Ectodermal cell (in vitro differentiated cells): ENCODE data around the gene ATP1B3.

Experiments
- H3K27ac ChIP-seq: 2 replicates; pipeline ENCODE4 v1.7.0; 2013; ENCODE audit warnings: mild to moderate bottlenecking, low read depth, low read length; ENCODE audit not compliant: insufficient read depth, poor library complexity, severe bottlenecking
- H3K27me3 ChIP-seq: 2 replicates; pipeline ENCODE4 v1.7.0; 2013; ENCODE audit warnings: mild to moderate bottlenecking, low read length; ENCODE audit not compliant: insufficient read depth, control insufficient read depth, poor library complexity, severe bottlenecking
- H3K36me3 ChIP-seq: one replicate; pipeline ENCODE4 v1.7.0; 2013; ENCODE audit warnings: low read length; ENCODE audit not compliant: control insufficient read depth, insufficient read depth
- H3K4me1 ChIP-seq: one replicate; pipeline ENCODE4 v1.7.0; 2013; ENCODE audit warnings: low read length; ENCODE audit not compliant: control insufficient read depth, insufficient read depth
- H3K4me3 ChIP-seq: 2 replicates; pipeline ENCODE4 v1.7.0; 2013; ENCODE audit warnings: low read depth, low read length, control low read depth; ENCODE audit not compliant: insufficient read depth
- H3K9me3 ChIP-seq: 2 replicates; pipeline ENCODE4 v1.7.0; 2013; ENCODE audit warnings: mild to moderate bottlenecking, low read length, moderate library complexity; ENCODE audit not compliant: control insufficient read depth
- WGBS, 2 experiments: methylation state at CpG; one replicate each; pipeline ENCODE4 v1.1.7; 2013; ENCODE audit warnings: missing lambda C conversion rate in 2 of 2; 5-methylcytosine and 5-hydroxymethylcytosine counted together

Gene ATP1B3

GRCh38 chr3:141940194-141940776 is 63.8 kb downstream of the ATP1B3 start:
- no peaks in the 10 kb centered on the region for H3K4me1 ChIP-seq
- no peak overlapping the region for H3K4me3 ChIP-seq
- no peaks in the 10 kb centered on the region for H3K36me3 ChIP-seq
- WGBS, 2 experiments = 86 to 88% methylated on average over 12 of the region's 12 CpGs
- H3K9me3 ChIP-seq = no peaks in the 10 kb centered on the region
- H3K27ac ChIP-seq = peak overlapping the region; percentile 13
- H3K27me3 ChIP-seq = no peaks in the 10 kb centered on the region

GRCh38 chr3:141941093-141941492 is 64.7 kb downstream of the ATP1B3 start:
- no peaks in the 10 kb centered on the region for H3K27me3 ChIP-seq
- H3K36me3 ChIP-seq = no peaks in the 10 kb centered on the region
- 92 to 96% methylated on average over 8 of the region's 8 CpGs for WGBS, 2 experiments
- no peak overlapping the region for H3K4me3 ChIP-seq
- no peak overlapping the region for H3K27ac ChIP-seq
- no peaks in the 10 kb centered on the region for H3K4me1 ChIP-seq
- H3K9me3 ChIP-seq = no peaks in the 10 kb centered on the region

DNA sequence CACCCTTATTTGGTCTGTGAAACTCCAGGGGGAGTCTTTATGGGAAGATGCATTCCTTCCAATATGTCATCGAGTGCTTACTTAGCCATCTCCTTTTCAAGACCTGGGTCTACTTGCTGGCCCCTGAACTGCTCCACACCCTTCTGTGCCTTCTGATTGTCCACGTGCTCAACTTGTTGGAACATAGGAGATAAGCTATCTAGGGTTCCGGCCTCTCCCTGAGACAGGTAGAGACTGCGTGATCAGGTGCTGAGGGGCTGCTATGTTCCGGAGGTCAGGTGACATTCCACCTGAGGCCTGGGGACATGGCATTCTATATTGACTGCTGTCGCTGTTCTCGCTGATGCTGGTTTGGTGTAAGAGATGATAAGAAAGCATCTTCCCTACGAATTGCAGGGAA is 65.6 kb downstream of the ATP1B3 start:
- no peak overlapping the region for H3K27ac ChIP-seq
- no peaks in the 10 kb centered on the region for H3K27me3 ChIP-seq
- no peaks in the 10 kb centered on the region for H3K4me1 ChIP-seq
- H3K36me3 ChIP-seq = no peaks in the 10 kb centered on the region
- 96% methylated on average over 8 of the region's 8 CpGs for WGBS, 2 experiments
- H3K4me3 ChIP-seq = no peak overlapping the region
- no peaks in the 10 kb centered on the region for H3K9me3 ChIP-seq

DNA sequence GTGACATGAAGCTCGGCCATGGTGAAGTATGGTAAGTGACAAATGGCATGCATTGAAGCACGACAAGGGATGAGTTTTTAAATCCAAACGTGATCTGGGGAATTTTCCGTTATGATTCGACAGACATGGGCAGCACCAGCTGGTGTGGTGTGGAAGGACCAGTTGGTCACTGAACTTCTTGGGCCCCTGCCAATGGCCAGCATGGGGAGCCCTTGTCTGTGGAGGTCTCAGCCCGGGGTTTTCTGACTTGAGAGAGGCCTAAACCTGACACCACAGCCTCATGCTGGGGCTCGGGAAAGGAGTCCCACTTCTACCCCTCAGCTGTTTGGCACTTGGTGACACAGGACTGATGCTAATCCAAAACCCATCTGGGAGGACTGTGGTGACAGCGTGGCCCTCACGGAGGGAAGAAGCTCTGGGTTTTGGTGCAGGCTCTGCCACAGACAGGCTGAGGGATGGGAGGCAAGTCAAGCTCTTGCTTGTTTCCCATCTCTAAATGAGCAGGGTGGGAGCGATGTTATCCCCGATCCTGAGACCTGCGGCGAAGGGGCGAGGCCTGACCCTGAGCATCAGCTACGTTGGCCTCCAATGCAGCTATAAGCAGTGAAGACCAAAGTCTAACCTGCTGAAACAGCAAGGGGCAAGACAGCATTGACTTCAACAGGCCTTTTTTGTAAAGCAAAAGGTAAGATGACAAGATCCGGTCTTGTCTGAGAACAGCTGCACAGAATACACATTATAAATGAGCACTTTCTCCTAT is 69.5 kb downstream of the ATP1B3 start:
- no peak overlapping the region for H3K27ac ChIP-seq
- H3K4me3 ChIP-seq = no peak overlapping the region
- no peaks in the 10 kb centered on the region for H3K4me1 ChIP-seq

GRCh38 chr3:141949399-141949798 is 73.0 kb downstream of the ATP1B3 start:
- H3K27me3 ChIP-seq = no peaks in the 10 kb centered on the region
- H3K27ac ChIP-seq = no peak overlapping the region
- H3K9me3 ChIP-seq = no peaks in the 10 kb centered on the region
- H3K36me3 ChIP-seq = peaks cover 20% of the 10 kb centered on the region
- 91 to 95% methylated on average over 10 of the region's 10 CpGs for WGBS, 2 experiments
- no peak overlapping the region for H3K4me3 ChIP-seq
- peaks cover 6% of the 10 kb centered on the region for H3K4me1 ChIP-seq

More for the DNA sequence above, 69.5 kb downstream of the ATP1B3 start:
- WGBS, 2 experiments = 92 to 94% methylated on average over 16 of the region's 16 CpGs
- no peaks in the 10 kb centered on the region for H3K9me3 ChIP-seq
- peaks cover 5% of the 10 kb centered on the region for H3K36me3 ChIP-seq
- H3K27me3 ChIP-seq = no peaks in the 10 kb centered on the region

GRCh38 chr3:141949972-141950371 is 73.5 kb downstream of the ATP1B3 start:
- H3K9me3 ChIP-seq = no peaks in the 10 kb centered on the region
- H3K4me1 ChIP-seq = peaks cover 11% of the 10 kb centered on the region
- no peak overlapping the region for H3K4me3 ChIP-seq
- H3K27me3 ChIP-seq = no peaks in the 10 kb centered on the region
- WGBS, 2 experiments = 95 to 96% methylated on average over 6 of the region's 6 CpGs
- no peak overlapping the region for H3K27ac ChIP-seq
- peaks cover 20% of the 10 kb centered on the region for H3K36me3 ChIP-seq

- no peak overlapping the region for H3K4me3 ChIP-seq
- WGBS, 2 experiments = 93% methylated on average over 4 of the region's 4 CpGs
- H3K9me3 ChIP-seq = no peaks in the 10 kb centered on the region
- H3K4me1 ChIP-seq = peaks cover 17% of the 10 kb centered on the region
- no peaks in the 10 kb centered on the region for H3K27me3 ChIP-seq
- no peak overlapping the region for H3K27ac ChIP-seq
- peaks cover 20% of the 10 kb centered on the region for H3K36me3 ChIP-seq
These were observed 74.4 kb downstream of the ATP1B3 start for GRCh38 chr3:141950572-141951493.

- H3K4me3 ChIP-seq = no peak overlapping the region
- H3K36me3 ChIP-seq = peaks cover 30% of the 10 kb centered on the region
- WGBS, 2 experiments = 92 to 96% methylated on average over 2 of the region's 2 CpGs
- H3K4me1 ChIP-seq = peaks cover 17% of the 10 kb centered on the region
- H3K27ac ChIP-seq = no peak overlapping the region
- no peaks in the 10 kb centered on the region for H3K27me3 ChIP-seq
- H3K9me3 ChIP-seq = no peaks in the 10 kb centered on the region
These were observed 76.2 kb downstream of the ATP1B3 start for GRCh38 chr3:141952611-141953010.

DNA sequence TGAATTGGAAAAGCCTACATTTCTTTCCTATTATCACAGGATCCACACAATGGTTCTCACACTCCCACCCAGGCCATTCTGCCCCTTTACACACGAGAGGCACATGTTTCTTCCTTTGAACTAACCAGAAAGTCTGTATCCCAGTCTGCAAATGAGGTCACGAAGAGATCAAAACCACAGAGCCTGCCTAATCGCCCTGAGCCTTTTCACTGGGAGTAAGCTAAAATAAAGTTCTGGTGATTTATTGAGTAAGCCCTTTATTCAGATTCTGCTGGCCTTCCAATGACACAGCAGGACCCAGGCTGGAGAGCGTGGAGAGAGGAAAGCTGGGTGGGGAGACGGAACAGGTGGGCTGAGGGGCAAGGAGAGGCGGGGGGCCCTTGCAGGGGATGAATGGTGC is 78.7 kb downstream of the ATP1B3 start:
- H3K9me3 ChIP-seq = no peaks in the 10 kb centered on the region
- peaks cover 17% of the 10 kb centered on the region for H3K4me1 ChIP-seq
- peak overlapping the region; percentile 54 for H3K27ac ChIP-seq
- no peak overlapping the region for H3K4me3 ChIP-seq
- H3K27me3 ChIP-seq = no peaks in the 10 kb centered on the region
- peaks cover 46% of the 10 kb centered on the region for H3K36me3 ChIP-seq
- WGBS, 2 experiments = 46 to 58% methylated on average over 6 of the region's 6 CpGs
